K562 (cell line): ENCODE results near the gene NTRK3.

ENCODE experiments used
- HDAC2 ChIP-seq: fragments of 450-650 bp; IDR thresholded peaks from 2 replicates; pipeline ENCODE4 v1.6.1; 2016; ENCODE audit warnings: mild to moderate bottlenecking
- POLR2AphosphoS5 ChIP-seq: IDR thresholded peaks from 2 replicates; pipeline ENCODE4 v1.6.1; 2011; ENCODE audit warnings: mild to moderate bottlenecking, low read depth, low read length, moderate library complexity; ENCODE audit not compliant: control insufficient read depth, insufficient read depth
- ZBTB40 ChIP-seq, 2 experiments: fragments of 450-650 bp in 1 of 2; sonication (generic) in 1 of 2; formaldehyde crosslinking in 1 of 2; IDR thresholded peaks; 2 replicates each; pipeline versions ENCODE4 v1.7.1 to v1.9.0; 2016 to 2022; ENCODE audit warnings: inconsistent platforms in 1 of 2, mild to moderate bottlenecking in 1 of 2, missing genetic modification reagents in 1 of 2
- TF ChIP-seq, protein P1 (sequence below), 3 experiments: IDR thresholded peaks in 2 of 3; conservative IDR thresholded peaks in 1 of 3; 2 replicates each; pipeline ENCODE4 v1.5.1; 2011 to 2012; ENCODE audit warnings: low read length in 3 of 3, mild to moderate bottlenecking in 3 of 3, control low read depth in 2 of 3, improper control_type of control experiment in 1 of 3, inconsistent platforms in 1 of 3, low read depth in 1 of 3, mixed read lengths in 1 of 3, moderate library complexity in 1 of 3; ENCODE audit not compliant: insufficient read depth in 2 of 3
- TF ChIP-seq, protein P2 (sequence below): IDR thresholded peaks from 2 replicates; pipeline ENCODE4 v1.6.1; 2012; ENCODE audit warnings: low read depth, low read length, improper control_type of control experiment, borderline replicate concordance

DNA sequence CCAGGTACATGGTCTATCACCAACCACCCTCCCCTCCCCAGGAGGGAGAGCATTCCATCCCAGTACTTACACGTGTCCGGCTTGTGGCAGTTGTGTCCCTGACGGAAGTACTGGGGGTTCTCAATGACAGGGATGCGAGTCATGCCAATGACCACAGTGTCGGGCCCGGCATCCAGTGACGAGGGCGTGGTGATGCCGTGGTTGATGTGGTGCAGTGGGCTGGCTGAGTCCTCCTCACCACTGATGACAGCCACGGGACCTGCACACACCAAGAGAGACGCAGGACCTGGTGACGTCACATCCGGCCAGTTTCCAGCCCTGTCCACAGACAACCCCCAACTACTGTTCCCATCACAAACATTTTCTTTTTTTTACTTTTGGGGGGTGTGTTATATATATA lies 223.8 kb downstream of the NTRK3 start:
- TF ChIP-seq ZBTB40 (IDR thresholded peaks at IDR 0.05) (no peak), ZBTB40 (CRISPR knock-in tag; IDR thresholded peaks at IDR 0.05) (no peak), HDAC2 (no peak), POLR2AphosphoS5 (no peak)
- TF ChIP-seq, protein P1, sequence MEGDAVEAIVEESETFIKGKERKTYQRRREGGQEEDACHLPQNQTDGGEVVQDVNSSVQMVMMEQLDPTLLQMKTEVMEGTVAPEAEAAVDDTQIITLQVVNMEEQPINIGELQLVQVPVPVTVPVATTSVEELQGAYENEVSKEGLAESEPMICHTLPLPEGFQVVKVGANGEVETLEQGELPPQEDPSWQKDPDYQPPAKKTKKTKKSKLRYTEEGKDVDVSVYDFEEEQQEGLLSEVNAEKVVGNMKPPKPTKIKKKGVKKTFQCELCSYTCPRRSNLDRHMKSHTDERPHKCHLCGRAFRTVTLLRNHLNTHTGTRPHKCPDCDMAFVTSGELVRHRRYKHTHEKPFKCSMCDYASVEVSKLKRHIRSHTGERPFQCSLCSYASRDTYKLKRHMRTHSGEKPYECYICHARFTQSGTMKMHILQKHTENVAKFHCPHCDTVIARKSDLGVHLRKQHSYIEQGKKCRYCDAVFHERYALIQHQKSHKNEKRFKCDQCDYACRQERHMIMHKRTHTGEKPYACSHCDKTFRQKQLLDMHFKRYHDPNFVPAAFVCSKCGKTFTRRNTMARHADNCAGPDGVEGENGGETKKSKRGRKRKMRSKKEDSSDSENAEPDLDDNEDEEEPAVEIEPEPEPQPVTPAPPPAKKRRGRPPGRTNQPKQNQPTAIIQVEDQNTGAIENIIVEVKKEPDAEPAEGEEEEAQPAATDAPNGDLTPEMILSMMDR (IDR thresholded peaks at IDR 0.05 in 2 of 3, conservative IDR thresholded peaks at IDR 0.05 in 1 of 3; ENCODE audit: insufficient read depth in 2 of 3, low read depth in 1 of 3, low read length in 3 of 3): no peak
- TF ChIP-seq, protein P2, sequence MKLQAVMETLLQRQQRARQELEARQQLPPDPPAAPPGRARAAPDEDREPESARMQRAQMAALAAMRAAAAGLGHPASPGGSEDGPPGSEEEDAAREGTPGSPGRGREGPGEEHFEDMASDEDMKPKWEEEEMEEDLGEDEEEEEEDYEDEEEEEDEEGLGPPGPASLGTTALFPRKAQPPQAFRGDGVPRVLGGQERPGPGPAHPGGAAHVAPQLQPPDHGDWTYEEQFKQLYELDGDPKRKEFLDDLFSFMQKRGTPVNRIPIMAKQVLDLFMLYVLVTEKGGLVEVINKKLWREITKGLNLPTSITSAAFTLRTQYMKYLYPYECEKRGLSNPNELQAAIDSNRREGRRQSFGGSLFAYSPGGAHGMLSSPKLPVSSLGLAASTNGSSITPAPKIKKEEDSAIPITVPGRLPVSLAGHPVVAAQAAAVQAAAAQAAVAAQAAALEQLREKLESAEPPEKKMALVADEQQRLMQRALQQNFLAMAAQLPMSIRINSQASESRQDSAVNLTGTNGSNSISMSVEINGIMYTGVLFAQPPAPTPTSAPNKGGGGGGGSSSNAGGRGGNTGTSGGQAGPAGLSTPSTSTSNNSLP: no peak
